ENCODE results near the gene PYGO2.

DNA sequence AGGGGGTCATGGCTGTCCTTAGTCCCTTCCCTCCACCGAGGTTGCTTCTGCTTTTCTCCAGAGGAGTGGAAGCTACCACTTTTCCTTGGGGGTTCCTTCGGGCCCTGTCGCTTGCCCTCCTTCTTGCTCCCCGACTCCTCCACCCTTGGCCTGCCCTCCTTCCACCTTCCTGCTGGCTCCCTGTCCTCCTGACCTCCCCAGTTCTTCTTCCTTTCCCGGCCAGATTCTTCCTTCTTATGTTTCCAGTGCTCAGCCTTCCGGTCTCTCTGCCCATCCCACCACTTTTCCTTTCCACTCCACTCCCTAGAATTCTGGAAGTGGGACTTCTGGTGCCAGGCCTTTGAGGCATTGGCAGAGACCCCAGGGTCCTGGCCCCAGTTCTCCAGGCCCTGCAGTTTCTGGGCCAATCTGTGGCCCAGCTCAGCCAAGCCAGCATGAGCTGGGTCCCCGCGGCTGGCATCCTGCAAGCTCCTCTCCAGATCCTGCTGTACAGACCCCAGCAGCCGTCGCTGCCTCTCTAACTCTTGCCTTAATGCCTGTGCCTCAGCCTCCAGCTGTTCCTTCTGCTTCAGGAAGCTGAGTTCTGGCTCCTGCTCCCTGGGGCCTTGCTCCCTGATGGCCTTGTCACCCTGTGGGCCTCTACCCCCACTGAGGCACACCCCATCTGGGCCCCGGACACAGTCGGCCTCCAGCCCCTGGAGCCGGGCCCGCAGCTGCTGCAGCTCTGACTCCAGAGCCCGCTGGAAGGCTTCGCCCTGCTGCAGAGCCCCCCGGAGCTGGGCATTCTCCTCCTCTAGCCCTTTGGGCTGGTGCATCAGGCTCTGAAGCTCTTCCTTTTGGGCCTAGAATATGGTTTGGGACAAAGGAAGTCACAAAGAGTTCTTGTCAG lies 15.4 kb downstream of the PYGO2 start:
- TF ChIP-seq POLR2AphosphoS5 (IDR thresholded peaks at IDR 0.05; ENCODE audit: borderline replicate concordance, low read depth, low read length) (no peak), EZH2 (IDR thresholded peaks at IDR 0.05) (no peak), FOXP2 (optimal IDR thresholded peaks at IDR 0.05; ENCODE audit: control extremely low read depth, extremely low read length, insufficient read depth) (no peak)

All from SK-N-MC (cell line).